Measurements from ENCODE around the gene MAGEA8. TPM values are rescaled to one million over a fixed set of nuclear protein-coding genes. Genes with fewer than 3 reads are reported as not detected.
"Not testable (repeated sequence)": the region's sequence is repeated elsewhere in the genome, so short reads cannot be mapped to it uniquely, and the experiment has no call there.

MAGEA8 gene
- total RNA-seq, 1 experiment from 2014 or later = not detected

GRCh38 chrX:149877636-149878035, 3.3 kb upstream of the MAGEA8 start:
- Histone ChIP-seq H4K8ac (replicated peaks; ENCODE audit: insufficient read length, low read depth, low read length) (no peak overlapping the region), H3K23ac (ENCODE audit: insufficient read length, low read depth, low read length) (no peak overlapping the region), H3K4me1 (ENCODE audit: insufficient read depth, low read length) (no peaks in the 10 kb centered on the region), H4K5ac (ENCODE audit: insufficient read length, low read depth, low read length) (no peak overlapping the region), H3K4me2 (ENCODE audit: insufficient read depth, insufficient read length, low read length) (no peak overlapping the region), H4K91ac (ENCODE audit: insufficient read length, low read depth, low read length) (no peak overlapping the region), H3K14ac (ENCODE audit: insufficient read depth, low read length) (no peak overlapping the region), H3K4ac (ENCODE audit: low read depth, low read length) (no peak overlapping the region), H3K27ac (ENCODE audit: insufficient read length, low read depth, low read length) (no peak overlapping the region), H3K9ac (ENCODE audit: extremely low read depth, insufficient read length, low read length) (no peak overlapping the region), H3K9me3 (ENCODE audit: control insufficient read depth, low read depth, low read length) (peaks cover 10% of the 10 kb centered on the region), H2BK20ac (ENCODE audit: low read depth, low read length, poor library complexity, severe bottlenecking) (no peak overlapping the region), H2BK5ac (ENCODE audit: insufficient read length, low read length) (no peak overlapping the region), H2AFZ (ENCODE audit: low read length) (no peak overlapping the region), H3K79me1 (ENCODE audit: insufficient read depth, low read depth, low read length, poor library complexity, severe bottlenecking) (no peaks in the 10 kb centered on the region), H2BK15ac (ENCODE audit: low read depth, low read length) (no peak overlapping the region), H3K27me3 (ENCODE audit: insufficient read depth, low read length) (no peaks in the 10 kb centered on the region), H2AK5ac (ENCODE audit: insufficient read length, low read length) (no peak overlapping the region), H3K79me2 (ENCODE audit: insufficient read depth, low read length) (no peaks in the 10 kb centered on the region), H4K20me1 (ENCODE audit: control insufficient read depth, insufficient read depth, insufficient read length) (no peaks in the 10 kb centered on the region), H2BK12ac (ENCODE audit: insufficient read length, low read depth, low read length) (no peak overlapping the region), H3K18ac (ENCODE audit: insufficient read length, low read depth, low read length) (no peak overlapping the region), H3K23me2 (ENCODE audit: insufficient read length, low read depth, low read length, poor library complexity, severe bottlenecking) (no peaks in the 10 kb centered on the region), H3K56ac (ENCODE audit: insufficient read length, low read depth, low read length) (no peak overlapping the region), H3T11ph (ENCODE audit: low read length) (no peak overlapping the region), H2BK120ac (ENCODE audit: low read depth, low read length, poor library complexity, severe bottlenecking) (no peak overlapping the region)
- no peak for TF ChIP-seq CTCF (conservative IDR thresholded peaks at IDR 0.05)
- H3K4me3 Mint-ChIP-seq = no peak overlapping the region
- no CpG with 5 or more reads among the region's 4 CpGs for WGBS (ENCODE audit: extremely low coverage, insufficient read length, low lambda C conversion rate)
- no peak overlapping the region for H3K27ac Mint-ChIP-seq
- DNase-seq = no peak
- peaks cover 0 to 3% (median 0%) of the 10 kb centered on the region in 3 experiments; a peak in 2 of 7 replicates for H3K36me3 Mint-ChIP-seq (ENCODE audit: insufficient read depth in 1 of 3, low read depth in 3 of 3)
- H3K9me3 Mint-ChIP-seq = peaks cover 69 to 72% of the 10 kb centered on the region in 2 experiments
- H3K4me1 Mint-ChIP-seq = no peaks in the 10 kb centered on the region
- no peaks in the 10 kb centered on the region; the same call in 1 of the 2 replicates for H3K27me3 Mint-ChIP-seq (ENCODE audit: low read depth)

GRCh38 chrX:149890828-149891227, 9.8 kb downstream of the MAGEA8 start:
- not testable (repeated sequence) for H3K14ac ChIP-seq (ENCODE audit: insufficient read depth, low read length); H2AFZ ChIP-seq (ENCODE audit: low read length); H4K91ac ChIP-seq (ENCODE audit: insufficient read length, low read depth, low read length); H3K56ac ChIP-seq (ENCODE audit: insufficient read length, low read depth, low read length); H2BK20ac ChIP-seq (ENCODE audit: low read depth, low read length, poor library complexity, severe bottlenecking); H3K79me1 ChIP-seq (ENCODE audit: insufficient read depth, low read depth, low read length, poor library complexity, severe bottlenecking); H3K27me3 Mint-ChIP-seq (ENCODE audit: low read depth); H2BK15ac ChIP-seq (ENCODE audit: low read depth, low read length); H3K27ac ChIP-seq (ENCODE audit: insufficient read length, low read depth, low read length); H3K27me3 ChIP-seq (ENCODE audit: insufficient read depth, low read length); H2BK120ac ChIP-seq (ENCODE audit: low read depth, low read length, poor library complexity, severe bottlenecking); H4K8ac ChIP-seq (replicated peaks; ENCODE audit: insufficient read length, low read depth, low read length); H2BK12ac ChIP-seq (ENCODE audit: insufficient read length, low read depth, low read length); H3K4me2 ChIP-seq (ENCODE audit: insufficient read depth, insufficient read length, low read length); H3K4me1 Mint-ChIP-seq; H3K4me1 ChIP-seq (ENCODE audit: insufficient read depth, low read length); H3K4me3 Mint-ChIP-seq; H3K18ac ChIP-seq (ENCODE audit: insufficient read length, low read depth, low read length); H3K36me3 Mint-ChIP-seq (ENCODE audit: insufficient read depth in 1 of 3, low read depth in 3 of 3); H3K27ac Mint-ChIP-seq; H2BK5ac ChIP-seq (ENCODE audit: insufficient read length, low read length); H2AK5ac ChIP-seq (ENCODE audit: insufficient read length, low read length); H3K23ac ChIP-seq (ENCODE audit: insufficient read length, low read depth, low read length); H3K4ac ChIP-seq (ENCODE audit: low read depth, low read length); H3K79me2 ChIP-seq (ENCODE audit: insufficient read depth, low read length); H3K23me2 ChIP-seq (ENCODE audit: insufficient read length, low read depth, low read length, poor library complexity, severe bottlenecking); H3T11ph ChIP-seq (ENCODE audit: low read length); H4K5ac ChIP-seq (ENCODE audit: insufficient read length, low read depth, low read length); H3K9ac ChIP-seq (ENCODE audit: extremely low read depth, insufficient read length, low read length); DNase-seq; H4K20me1 ChIP-seq (ENCODE audit: control insufficient read depth, insufficient read depth, insufficient read length)
- H3K9me3 Mint-ChIP-seq = peaks cover 62 to 63% of the 10 kb centered on the region in 2 experiments
- peaks cover 16% of the 10 kb centered on the region for H3K9me3 ChIP-seq (ENCODE audit: control insufficient read depth, low read depth, low read length)
- WGBS (ENCODE audit: extremely low coverage, insufficient read length, low lambda C conversion rate) = no CpG with 5 or more reads among the region's 2 CpGs
